Adrenal gland (tissue), 12 donors: Measurements from ENCODE around the gene ACHE. TPM values are rescaled to one million over a fixed set of nuclear protein-coding genes. Genes with fewer than 3 reads are reported as not detected.

Experiments
- DNase-seq, 7 donors: peaks; one replicate each; pipeline ENCODE4 v3.0.0-alpha.2; 2019 to 2020
- H3K27ac ChIP-seq, 5 donors: fragments of 200-600 bp; sonication (generic) in 4 of 5; 1 replicate in 3 of 5; 2 replicates in 2 of 5; pipeline versions ENCODE4 v1.5.1 to v1.8.0; 2016 to 2020; ENCODE audit warnings: mild to moderate bottlenecking in 1 of 5
- H3K27me3 ChIP-seq: fragments of 200-600 bp; 2 replicates; pipeline ENCODE4 v1.8.0; 2021
- H3K36me3 ChIP-seq, 2 donors: fragments of 200-600 bp; replicated peaks in 1 of 2; 1 replicate in 1 of 2; 2 replicates in 1 of 2; pipeline versions ENCODE4 v1.5.1 to v1.8.0; 2018 to 2022
- H3K4me1 ChIP-seq, 2 donors: fragments of 200-600 bp; replicated peaks in 1 of 2; 1 replicate in 1 of 2; 2 replicates in 1 of 2; pipeline versions ENCODE4 v1.5.1 to v1.8.0; 2018 to 2021
- H3K4me3 ChIP-seq, 4 donors: fragments of 200-600 bp; sonication (generic) in 3 of 4; one replicate each; pipeline ENCODE4 v1.5.1; 2016 to 2018
- H3K9me3 ChIP-seq, 3 donors: fragments of 200-600 bp; sonication (generic) in 1 of 3; replicated peaks in 1 of 3; 1 replicate in 2 of 3; 2 replicates in 1 of 3; pipeline versions ENCODE4 v1.5.1 to v1.8.0; 2016 to 2021
- CTCF ChIP-seq, 6 experiments: fragments of 450-650 bp in 4 of 6; fragments of 200-600 bp in 2 of 6; sonication (generic) in 1 of 6; IDR thresholded peaks; 1 replicate in 5 of 6; 2 replicates in 1 of 6; pipeline versions ENCODE4 v1.5.1 to v1.8.0; 2016 to 2021; ENCODE audit warnings: antibody characterized with exemption in 6 of 6, mild to moderate bottlenecking in 2 of 6, moderate library complexity in 1 of 6
- POLR2A ChIP-seq, 2 donors: fragments of 450-650 bp; IDR thresholded peaks; one replicate each; pipeline ENCODE4 v1.6.1; 2017; ENCODE audit warnings: antibody characterized with exemption in 2 of 2, mild to moderate bottlenecking in 2 of 2, moderate library complexity in 1 of 2
- WGBS, 4 donors: extraction: QIAGEN DNeasy Blood & Tissue Kit in 2 of 4; methylation state at CpG; one replicate each; pipeline versions ENCODE4 v1.1.5 to v1.1.7; 2013 to 2017; 5-methylcytosine and 5-hydroxymethylcytosine counted together
- intact Hi-C, 2 donors: fragments of 100-400 bp; cut with DNase I; formaldehyde crosslinking; loops; one replicate each; pipeline versions ENCODE4 v1.14.1 to v1.15.0; 2022 to 2023
- polyA plus RNA-seq, 3 donors: library from polyadenylated mRNA; stranded (reverse); fragments of 200-250 nt in 2 of 3; fragments of 350-450 nt in 1 of 3; fragmentation: Illumina TruSeq in 1 of 3; extraction: RNeasy Lipid Tissue Mini Kit (QIAGEN cat#74804) in 1 of 3; gene quantifications; one replicate each; pipeline ENCODE4 v1.2.3, GENCODE V29; 2013 to 2014
- total RNA-seq, 9 donors: library from RNA; depleted of rRNA in 4 of 9; stranded (reverse); fragments of >200 nt in 4 of 9; fragments of 120-200 nt in 1 of 9; fragmentation: NEBNext Ultra II Directional in 1 of 9; extraction: Animal tissue kit (Norgen Biotek cat#: 25700) in 1 of 9; gene quantifications; one replicate each; pipeline versions ENCODE4 v1.1.0 to v1.2.4, GENCODE V29; 2013 to 2023
- donor health status: healthy with polysubstance abuse.
- donor health status: Bipolar disorder and iron deficiency.
- donor health status: DM: yes; HTN: yes; CAD: no.
- donor health status: DM: no; HTN: no; CAD: no.
- donor health status: DM: no; HTN: no; CAD: no.
- donor health status: DM: yes; HTN: yes; CAD: no.

The ACHE gene
- total and polyA plus RNA-seq, 12 donors, result 0.26 to 10.2 (median 2.1) TPM

GRCh38 chr7:100861616-100861985, 34.1 kb downstream of the ACHE start:
- H3K36me3 ChIP-seq, result peaks cover 0 to 17% of the 10 kb centered on the region in 2 donors
- DNase-seq, result no peak
- no peaks in the 10 kb centered on the region for H3K9me3 ChIP-seq
- H3K4me1 ChIP-seq, result peaks cover 9 to 10% of the 10 kb centered on the region in 2 donors
- TF ChIP-seq POLR2A (IDR thresholded peaks at IDR 0.05) (no peak), CTCF (IDR thresholded peaks at IDR 0.05) (no peak)
- no peaks in the 10 kb centered on the region for H3K27me3 ChIP-seq
- H3K4me3 ChIP-seq, result no peak overlapping the region
- intact Hi-C loops, result no loop called here
- WGBS, 4 donors, result 87 to 96% (median 95%) methylated on average over 14 of the region's 14 CpGs
- no peak overlapping the region for H3K27ac ChIP-seq

- H3K4me1 ChIP-seq, result peaks cover 3% of the 10 kb centered on the region in 2 donors
- intact Hi-C loops, result no loop called here
- no peaks in the 10 kb centered on the region for H3K27me3 ChIP-seq
- H3K36me3 ChIP-seq, result peaks cover 0 to 17% of the 10 kb centered on the region in 2 donors
- WGBS, 4 donors, result 92 to 100% (median 94%) methylated on average over 3 to 18 of the region's 18 CpGs
- DNase-seq, result no peak
- no peak for TF ChIP-seq CTCF (IDR thresholded peaks at IDR 0.05)
- no peak for TF ChIP-seq POLR2A (IDR thresholded peaks at IDR 0.05)
- no peaks in the 10 kb centered on the region for H3K9me3 ChIP-seq
- no peak overlapping the region for H3K27ac ChIP-seq
- H3K4me3 ChIP-seq, result no peak overlapping the region
Observed at GRCh38 chr7:100860702-100861615, 34.7 kb downstream of the ACHE start.

GRCh38 chr7:100859856-100860255, 35.8 kb downstream of the ACHE start:
- intact Hi-C loops, result loop anchor here in 1 of 2 donors (5.0 kb wide), 1 partner anchor 153 kb away; the partner anchor contains the start of gene POP7
- H3K4me3 ChIP-seq, result no peak overlapping the region
- no peak for DNase-seq
- H3K9me3 ChIP-seq, result no peaks in the 10 kb centered on the region
- 89 to 93% (median 89%) methylated on average over 14 to 15 of the region's 15 CpGs for WGBS, 4 donors
- no peaks in the 10 kb centered on the region for H3K27me3 ChIP-seq
- H3K36me3 ChIP-seq, result peaks cover 0 to 17% of the 10 kb centered on the region in 2 donors
- no peak for TF ChIP-seq CTCF (IDR thresholded peaks at IDR 0.05)
- no peak for TF ChIP-seq POLR2A (IDR thresholded peaks at IDR 0.05)
- no peak overlapping the region for H3K27ac ChIP-seq
- H3K4me1 ChIP-seq, result no peaks in the 10 kb centered on the region

- Histone ChIP-seq H3K36me3 (peaks cover 0 to 17% of the 10 kb centered on the region in 2 donors), H3K4me3 (no peak overlapping the region), H3K27ac (no peak overlapping the region), H3K4me1 (peaks cover 4 to 9% of the 10 kb centered on the region in 2 donors), H3K27me3 (no peaks in the 10 kb centered on the region), H3K9me3 (no peaks in the 10 kb centered on the region)
- 90 to 100% (median 94%) methylated on average over 4 to 16 of the region's 16 CpGs for WGBS, 4 donors
- no peak for DNase-seq
- intact Hi-C loops, result loop anchor here in 1 of 2 donors (5.0 kb wide), 1 partner anchor 150 kb away; the partner anchor contains the start of gene POP7
- TF ChIP-seq CTCF (IDR thresholded peaks at IDR 0.05) (no peak), POLR2A (IDR thresholded peaks at IDR 0.05) (no peak)
Observed at GRCh38 chr7:100856871-100857282, 38.8 kb downstream of the ACHE start.
